ENCODE results near the gene MSANTD1.

DNA sequence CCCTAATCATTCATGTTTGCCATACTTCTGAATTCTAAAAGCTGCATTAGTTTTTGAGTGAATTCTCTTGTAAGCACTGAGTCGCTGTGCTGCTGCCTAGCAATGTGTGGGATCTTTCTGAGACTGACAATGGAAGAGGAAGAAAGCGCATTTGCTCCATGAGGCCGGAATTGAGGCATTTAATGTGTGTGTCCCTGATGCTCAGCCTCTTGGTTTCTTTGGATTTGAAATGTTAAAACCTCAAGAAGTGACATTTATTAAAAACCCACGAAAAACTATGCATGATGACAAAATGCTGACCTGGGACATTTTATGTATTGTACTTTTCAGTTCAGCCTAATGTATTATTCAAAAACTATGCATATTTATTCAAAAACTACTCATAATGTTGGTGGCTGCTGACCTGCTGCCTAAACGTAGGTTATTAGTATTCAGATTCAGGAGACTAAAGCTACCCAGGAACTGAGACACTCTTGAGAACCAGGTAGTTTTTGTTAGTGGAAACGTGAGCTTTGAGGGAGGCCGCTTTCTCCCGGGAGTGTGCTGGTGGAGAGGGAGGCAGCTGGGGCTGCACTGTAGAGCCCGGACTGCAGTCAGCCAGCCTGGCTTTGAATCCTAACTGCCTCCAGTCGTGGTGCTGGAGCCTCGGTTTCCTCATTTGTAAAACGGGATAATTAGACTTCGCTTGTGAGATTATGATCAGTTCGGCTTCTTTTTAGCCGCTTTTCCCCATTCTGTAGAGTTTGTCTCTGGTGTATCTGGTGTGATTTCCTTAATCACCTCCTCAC is 55.2 kb downstream of the MSANTD1 start:
- TF ChIP-seq, protein P1, sequence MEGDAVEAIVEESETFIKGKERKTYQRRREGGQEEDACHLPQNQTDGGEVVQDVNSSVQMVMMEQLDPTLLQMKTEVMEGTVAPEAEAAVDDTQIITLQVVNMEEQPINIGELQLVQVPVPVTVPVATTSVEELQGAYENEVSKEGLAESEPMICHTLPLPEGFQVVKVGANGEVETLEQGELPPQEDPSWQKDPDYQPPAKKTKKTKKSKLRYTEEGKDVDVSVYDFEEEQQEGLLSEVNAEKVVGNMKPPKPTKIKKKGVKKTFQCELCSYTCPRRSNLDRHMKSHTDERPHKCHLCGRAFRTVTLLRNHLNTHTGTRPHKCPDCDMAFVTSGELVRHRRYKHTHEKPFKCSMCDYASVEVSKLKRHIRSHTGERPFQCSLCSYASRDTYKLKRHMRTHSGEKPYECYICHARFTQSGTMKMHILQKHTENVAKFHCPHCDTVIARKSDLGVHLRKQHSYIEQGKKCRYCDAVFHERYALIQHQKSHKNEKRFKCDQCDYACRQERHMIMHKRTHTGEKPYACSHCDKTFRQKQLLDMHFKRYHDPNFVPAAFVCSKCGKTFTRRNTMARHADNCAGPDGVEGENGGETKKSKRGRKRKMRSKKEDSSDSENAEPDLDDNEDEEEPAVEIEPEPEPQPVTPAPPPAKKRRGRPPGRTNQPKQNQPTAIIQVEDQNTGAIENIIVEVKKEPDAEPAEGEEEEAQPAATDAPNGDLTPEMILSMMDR (IDR thresholded peaks at IDR 0.05; ENCODE audit: insufficient read depth, low read depth, low read length) = no peak
- no peak for TF ChIP-seq EZH2 (IDR thresholded peaks at IDR 0.05; ENCODE audit: insufficient read depth, low read length)
